ENCODE results near the gene ZNF791.
"Not testable (repeated sequence)": the region's sequence is repeated elsewhere in the genome, so short reads cannot be mapped to it uniquely, and the experiment has no call there.

ZNF791 gene

DNA sequence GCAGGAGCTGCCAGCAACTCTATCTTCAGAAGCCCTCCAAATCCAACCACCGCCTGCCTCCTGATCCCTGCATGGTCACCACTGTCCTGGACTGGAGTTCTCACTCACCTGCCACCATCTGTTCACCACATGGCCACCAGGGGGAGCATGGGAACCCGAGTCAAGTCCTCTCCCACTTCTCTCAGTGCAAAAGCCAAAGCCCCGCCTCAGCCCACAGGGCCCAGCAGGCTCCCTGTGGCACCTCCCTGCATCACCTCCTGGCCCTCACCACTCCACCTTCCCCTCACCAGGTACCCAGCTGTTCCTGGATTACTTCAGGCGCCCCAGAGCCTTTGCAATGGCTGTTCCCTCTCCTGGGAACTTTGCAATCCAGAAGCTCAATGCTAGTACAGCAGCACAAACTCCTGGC, 65.7 kb downstream of the ZNF791 start:
- no peaks in the 10 kb centered on the region for H3K27me3 ChIP-seq (ENCODE audit: insufficient read depth, poor library complexity, severe bottlenecking)
- no peak overlapping the region for H3K27ac ChIP-seq (replicated peaks)
- TF ChIP-seq GABPA (IDR thresholded peaks at IDR 0.05; ENCODE audit: low read depth) (no peak), POLR2AphosphoS5 (IDR thresholded peaks at IDR 0.05; ENCODE audit: low read depth) (peak; percentile 24; the same call in 1 of the 2 replicates)
- TF ChIP-seq, protein P1, sequence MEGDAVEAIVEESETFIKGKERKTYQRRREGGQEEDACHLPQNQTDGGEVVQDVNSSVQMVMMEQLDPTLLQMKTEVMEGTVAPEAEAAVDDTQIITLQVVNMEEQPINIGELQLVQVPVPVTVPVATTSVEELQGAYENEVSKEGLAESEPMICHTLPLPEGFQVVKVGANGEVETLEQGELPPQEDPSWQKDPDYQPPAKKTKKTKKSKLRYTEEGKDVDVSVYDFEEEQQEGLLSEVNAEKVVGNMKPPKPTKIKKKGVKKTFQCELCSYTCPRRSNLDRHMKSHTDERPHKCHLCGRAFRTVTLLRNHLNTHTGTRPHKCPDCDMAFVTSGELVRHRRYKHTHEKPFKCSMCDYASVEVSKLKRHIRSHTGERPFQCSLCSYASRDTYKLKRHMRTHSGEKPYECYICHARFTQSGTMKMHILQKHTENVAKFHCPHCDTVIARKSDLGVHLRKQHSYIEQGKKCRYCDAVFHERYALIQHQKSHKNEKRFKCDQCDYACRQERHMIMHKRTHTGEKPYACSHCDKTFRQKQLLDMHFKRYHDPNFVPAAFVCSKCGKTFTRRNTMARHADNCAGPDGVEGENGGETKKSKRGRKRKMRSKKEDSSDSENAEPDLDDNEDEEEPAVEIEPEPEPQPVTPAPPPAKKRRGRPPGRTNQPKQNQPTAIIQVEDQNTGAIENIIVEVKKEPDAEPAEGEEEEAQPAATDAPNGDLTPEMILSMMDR (IDR thresholded peaks at IDR 0.05; ENCODE audit: insufficient read depth, low read length) = peak; percentile 90
- H3K4me3 ChIP-seq (replicated peaks; ENCODE audit: insufficient read depth, low read length) = no peak overlapping the region
- DNase-seq (ENCODE audit: low read depth in 1 of 2, low spot score in 1 of 2) = peak; percentile 68 to 89

DNA sequence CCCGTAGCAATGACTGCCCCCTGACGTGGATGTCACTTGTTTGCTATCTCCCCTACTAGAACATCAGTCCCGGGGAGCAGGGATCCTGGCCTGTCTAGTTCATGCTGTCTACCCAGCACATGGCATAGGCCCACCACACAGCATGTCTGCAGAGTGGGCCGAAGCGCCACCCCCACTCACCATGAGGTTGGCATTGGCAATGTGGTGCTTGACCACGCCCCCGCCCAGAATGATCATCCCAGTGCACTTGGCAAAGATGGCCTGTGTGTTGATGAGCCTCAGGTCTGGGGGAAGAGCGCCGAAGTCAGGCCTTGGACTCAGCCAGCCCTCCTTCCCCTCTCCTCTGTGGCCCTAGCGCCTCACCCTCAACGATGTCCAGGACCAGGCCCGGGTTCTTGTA, 66.2 kb downstream of the ZNF791 start:
- TF ChIP-seq POLR2AphosphoS5 (IDR thresholded peaks at IDR 0.05; ENCODE audit: low read depth) (no peak), GABPA (IDR thresholded peaks at IDR 0.05; ENCODE audit: low read depth) (no peak), SPI1 (IDR thresholded peaks at IDR 0.05; ENCODE audit: borderline replicate concordance, low read depth) (no peak)
- TF ChIP-seq, protein P2, sequence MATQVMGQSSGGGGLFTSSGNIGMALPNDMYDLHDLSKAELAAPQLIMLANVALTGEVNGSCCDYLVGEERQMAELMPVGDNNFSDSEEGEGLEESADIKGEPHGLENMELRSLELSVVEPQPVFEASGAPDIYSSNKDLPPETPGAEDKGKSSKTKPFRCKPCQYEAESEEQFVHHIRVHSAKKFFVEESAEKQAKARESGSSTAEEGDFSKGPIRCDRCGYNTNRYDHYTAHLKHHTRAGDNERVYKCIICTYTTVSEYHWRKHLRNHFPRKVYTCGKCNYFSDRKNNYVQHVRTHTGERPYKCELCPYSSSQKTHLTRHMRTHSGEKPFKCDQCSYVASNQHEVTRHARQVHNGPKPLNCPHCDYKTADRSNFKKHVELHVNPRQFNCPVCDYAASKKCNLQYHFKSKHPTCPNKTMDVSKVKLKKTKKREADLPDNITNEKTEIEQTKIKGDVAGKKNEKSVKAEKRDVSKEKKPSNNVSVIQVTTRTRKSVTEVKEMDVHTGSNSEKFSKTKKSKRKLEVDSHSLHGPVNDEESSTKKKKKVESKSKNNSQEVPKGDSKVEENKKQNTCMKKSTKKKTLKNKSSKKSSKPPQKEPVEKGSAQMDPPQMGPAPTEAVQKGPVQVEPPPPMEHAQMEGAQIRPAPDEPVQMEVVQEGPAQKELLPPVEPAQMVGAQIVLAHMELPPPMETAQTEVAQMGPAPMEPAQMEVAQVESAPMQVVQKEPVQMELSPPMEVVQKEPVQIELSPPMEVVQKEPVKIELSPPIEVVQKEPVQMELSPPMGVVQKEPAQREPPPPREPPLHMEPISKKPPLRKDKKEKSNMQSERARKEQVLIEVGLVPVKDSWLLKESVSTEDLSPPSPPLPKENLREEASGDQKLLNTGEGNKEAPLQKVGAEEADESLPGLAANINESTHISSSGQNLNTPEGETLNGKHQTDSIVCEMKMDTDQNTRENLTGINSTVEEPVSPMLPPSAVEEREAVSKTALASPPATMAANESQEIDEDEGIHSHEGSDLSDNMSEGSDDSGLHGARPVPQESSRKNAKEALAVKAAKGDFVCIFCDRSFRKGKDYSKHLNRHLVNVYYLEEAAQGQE (IDR thresholded peaks at IDR 0.05; ENCODE audit: insufficient replicate concordance, low read depth) = no peak
- TF ChIP-seq, protein P1 (IDR thresholded peaks at IDR 0.05; ENCODE audit: insufficient read depth, low read length) = no peak
- Histone ChIP-seq H3K27ac (replicated peaks) (no peak overlapping the region), H3K27me3 (ENCODE audit: insufficient read depth, poor library complexity, severe bottlenecking) (no peaks in the 10 kb centered on the region), H3K4me3 (replicated peaks; ENCODE audit: insufficient read depth, low read length) (no peak overlapping the region)
- DNase-seq (ENCODE audit: low read depth in 1 of 2, low spot score in 1 of 2) = no peak

DNA sequence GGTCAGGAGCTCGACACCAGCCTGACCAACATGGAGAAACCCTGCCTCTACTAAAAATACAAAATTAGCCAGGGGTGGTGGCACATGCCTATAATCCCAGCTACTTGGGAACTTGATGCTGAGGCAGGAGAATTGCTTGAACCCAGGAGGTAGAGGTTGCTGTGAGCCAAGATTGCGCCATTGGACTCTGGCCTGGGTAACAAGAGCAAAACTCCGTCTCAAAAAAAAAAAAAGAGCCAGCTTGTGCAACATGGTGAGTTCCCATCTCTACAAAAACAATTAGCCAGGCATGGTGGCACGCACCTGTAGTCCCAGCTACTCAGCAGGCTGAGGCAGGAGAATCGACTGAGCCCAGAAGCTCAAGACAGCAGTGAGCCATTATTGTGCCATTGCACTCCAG, 67.3 kb downstream of the ZNF791 start:
- H3K4me3 ChIP-seq (replicated peaks; ENCODE audit: insufficient read depth, low read length); H3K27me3 ChIP-seq (ENCODE audit: insufficient read depth, poor library complexity, severe bottlenecking); H3K27ac ChIP-seq (replicated peaks): not testable (repeated sequence)
- DNase-seq (ENCODE audit: low read depth in 1 of 2, low spot score in 1 of 2) = peak in 1 of 2 experiments; percentile 53

DNA sequence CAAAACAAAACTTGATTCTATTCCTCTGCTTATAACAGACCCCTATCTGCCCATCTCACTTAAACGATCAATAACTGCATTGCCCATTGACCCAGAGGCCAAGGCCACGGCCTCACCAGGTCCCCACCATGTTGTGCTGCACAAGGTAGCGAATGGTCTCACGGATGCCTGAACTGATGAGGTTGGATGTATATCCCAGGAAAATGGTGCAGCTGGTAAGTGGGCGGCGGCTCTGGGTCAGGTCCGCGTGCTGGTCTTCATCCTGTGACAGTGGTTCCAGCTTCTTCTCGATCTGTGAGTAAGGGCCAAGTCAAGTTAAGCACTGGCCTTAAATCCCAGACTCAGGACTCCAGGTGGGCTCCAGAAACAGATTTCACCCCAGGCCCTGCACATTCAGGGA, 69.3 kb downstream of the ZNF791 start:
- DNase-seq (ENCODE audit: low read depth in 1 of 2, low spot score in 1 of 2) = no peak
- Histone ChIP-seq H3K27ac (replicated peaks) (no peak overlapping the region), H3K4me3 (replicated peaks; ENCODE audit: insufficient read depth, low read length) (no peak overlapping the region), H3K27me3 (ENCODE audit: insufficient read depth, poor library complexity, severe bottlenecking) (no peaks in the 10 kb centered on the region)
- no peak for TF ChIP-seq SPI1 (IDR thresholded peaks at IDR 0.05; ENCODE audit: borderline replicate concordance, low read depth)
- TF ChIP-seq, protein P2 (IDR thresholded peaks at IDR 0.05; ENCODE audit: insufficient replicate concordance, low read depth) = no peak
- no peak for TF ChIP-seq GABPA (IDR thresholded peaks at IDR 0.05; ENCODE audit: low read depth)
- no peak for TF ChIP-seq POLR2AphosphoS5 (IDR thresholded peaks at IDR 0.05; ENCODE audit: low read depth)
- TF ChIP-seq, protein P1 (IDR thresholded peaks at IDR 0.05; ENCODE audit: insufficient read depth, low read length) = no peak

Data from HL-60 (cell line).